Memory B cell (primary cell): Measurements from ENCODE around the gene RBMY1F.
"Not testable (repeated sequence)": the region's sequence is repeated elsewhere in the genome, so short reads cannot be mapped to it uniquely, and the experiment has no call there.

Source experiments
- ATAC-seq: fragments of 150-1000 bp; cut with Tn5 transposase; 2 replicates; pipeline ENCODE4 v1.10.0; 2021; ENCODE audit warnings: low read depth, mild to moderate bottlenecking, moderate library complexity
- DNase-seq, 2 donors: peaks; one replicate each; pipeline ENCODE4 v3.0.0; 2022; ENCODE audit warnings: low spot score in 2 of 2
- H3K27ac Mint-ChIP-seq: one replicate; pipeline ENCODE4 v1.8.0; 2022; ENCODE audit warnings: mild to moderate bottlenecking, moderate library complexity, mixed read lengths
- H3K27me3 Mint-ChIP-seq: one replicate; pipeline ENCODE4 v1.8.0; 2022; ENCODE audit warnings: mixed read lengths
- H3K36me3 Mint-ChIP-seq: one replicate; pipeline ENCODE4 v1.8.0; 2022; ENCODE audit warnings: mild to moderate bottlenecking, mixed read lengths
- H3K4me1 Mint-ChIP-seq: one replicate; pipeline ENCODE4 v1.8.0; 2022; ENCODE audit warnings: mixed read lengths
- H3K4me3 Mint-ChIP-seq: one replicate; pipeline ENCODE4 v1.8.0; 2022; ENCODE audit warnings: mild to moderate bottlenecking, moderate library complexity, mixed read lengths
- H3K9me3 Mint-ChIP-seq: one replicate; pipeline ENCODE4 v1.8.0; 2022; ENCODE audit warnings: mixed read lengths

RBMY1F gene

DNA sequence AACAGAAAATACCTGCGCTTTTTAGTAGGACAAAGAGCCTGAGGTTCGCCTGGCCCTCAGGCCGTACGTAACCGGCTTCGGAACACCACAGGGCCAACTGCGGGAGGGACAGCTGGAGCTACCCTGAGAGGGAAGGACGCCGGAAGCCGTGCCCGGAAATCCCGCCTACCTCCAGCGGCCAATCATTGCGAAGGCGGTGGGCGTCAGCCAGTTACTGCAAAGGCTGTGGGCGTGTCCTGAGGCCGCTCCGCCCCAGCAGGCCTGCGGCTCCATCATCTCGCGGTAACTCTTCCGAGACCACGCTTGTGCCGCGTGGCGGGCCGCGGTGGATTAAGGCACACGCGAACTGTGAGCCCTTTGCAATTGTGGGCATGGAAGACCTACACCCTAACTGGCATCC is at the start of gene RBMY1F:
Gene RBMY1F (minus strand): TSS at position 101 of the 400 bp plus-strand sequence. CDS start 1,954 bp downstream, outside the sequence.
- H3K27me3 Mint-ChIP-seq, H3K27ac Mint-ChIP-seq, H3K36me3 Mint-ChIP-seq, H3K4me1 Mint-ChIP-seq, ATAC-seq, DNase-seq, H3K4me3 Mint-ChIP-seq, H3K9me3 Mint-ChIP-seq: not testable (repeated sequence)

DNA sequence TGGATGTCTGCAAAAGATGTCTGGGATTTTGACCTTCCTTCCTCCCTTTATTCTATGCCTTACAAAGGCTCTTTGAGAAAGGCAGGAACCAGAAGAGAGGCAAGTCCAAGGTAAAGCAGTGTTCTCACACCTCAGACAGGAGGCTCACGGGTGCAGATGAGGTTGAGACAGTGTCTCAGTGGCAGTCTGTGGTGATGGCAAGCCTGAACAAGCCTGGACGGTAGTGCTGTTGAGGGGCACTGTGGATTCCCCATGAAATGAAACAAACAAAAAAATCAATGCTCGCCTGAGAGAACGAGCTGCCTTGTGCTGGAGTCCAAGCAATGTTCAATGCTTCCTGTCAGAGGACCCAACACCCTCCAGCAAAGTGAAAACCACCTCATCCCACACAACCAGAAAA is 31.6 kb downstream of the RBMY1F start:
- H3K4me1 Mint-ChIP-seq, H3K27ac Mint-ChIP-seq, H3K4me3 Mint-ChIP-seq, H3K27me3 Mint-ChIP-seq, H3K36me3 Mint-ChIP-seq, ATAC-seq, DNase-seq, H3K9me3 Mint-ChIP-seq: not testable (repeated sequence)

DNA sequence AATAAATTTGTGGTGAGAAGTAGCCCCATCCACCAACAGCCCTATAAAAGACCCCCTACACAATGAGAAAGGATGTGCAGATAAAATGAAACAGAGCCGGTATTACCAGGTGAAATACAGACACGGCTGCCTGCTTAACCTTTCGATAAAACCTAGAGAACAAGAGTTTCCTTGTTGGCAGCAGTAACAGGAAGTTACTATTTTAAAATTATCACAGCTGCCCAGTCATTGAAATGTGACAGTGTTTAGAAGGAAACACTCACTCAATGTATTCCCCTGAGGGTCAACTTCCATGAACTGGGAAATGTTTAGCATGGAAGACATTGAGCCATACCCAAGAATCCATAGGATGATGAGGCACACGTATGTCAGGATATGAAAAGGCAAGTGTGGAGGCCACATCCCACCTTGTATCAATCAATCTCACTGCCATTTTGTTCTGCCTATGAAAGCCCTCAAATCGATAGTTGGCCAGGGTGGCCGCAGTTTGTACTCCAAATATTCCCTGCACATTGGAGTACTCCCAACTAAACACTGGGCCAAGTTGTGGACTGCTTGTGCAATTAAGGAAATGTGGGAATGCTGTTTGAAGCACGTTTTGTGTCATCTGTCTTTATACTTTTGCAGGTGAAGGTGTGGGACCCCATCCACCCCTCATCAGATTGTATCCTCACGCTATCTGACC is 41.6 kb downstream of the RBMY1F start:
- ATAC-seq, H3K27me3 Mint-ChIP-seq, H3K4me3 Mint-ChIP-seq, H3K36me3 Mint-ChIP-seq, H3K4me1 Mint-ChIP-seq, H3K9me3 Mint-ChIP-seq, DNase-seq, H3K27ac Mint-ChIP-seq: not testable (repeated sequence)

GRCh38 chrY:22134719-22135118 is 48.0 kb downstream of the RBMY1F start:
- not testable (repeated sequence) for H3K27me3 Mint-ChIP-seq, H3K36me3 Mint-ChIP-seq, H3K4me3 Mint-ChIP-seq, H3K9me3 Mint-ChIP-seq, DNase-seq, ATAC-seq, H3K4me1 Mint-ChIP-seq, H3K27ac Mint-ChIP-seq

GRCh38 chrY:22130494-22130893 is 52.2 kb downstream of the RBMY1F start:
- H3K36me3 Mint-ChIP-seq = not testable (repeated sequence)

More at GRCh38 chrY:22130494-22130893, 52.2 kb downstream of the RBMY1F start:
- H3K27me3 Mint-ChIP-seq, H3K4me3 Mint-ChIP-seq, H3K9me3 Mint-ChIP-seq, DNase-seq, ATAC-seq, H3K27ac Mint-ChIP-seq, H3K4me1 Mint-ChIP-seq: not testable (repeated sequence)
